ENCODE data around the gene PRDM2.

PRDM2 gene

GRCh38 chr1:13707164-13707563, 7.2 kb downstream of the PRDM2 start:
- Histone ChIP-seq H4K20me1 (ENCODE audit: insufficient read depth, low read length) (no peaks in the 10 kb centered on the region), H3K4me3 (ENCODE audit: low read depth, low read length, poor library complexity, severe bottlenecking) (no peak overlapping the region), H3K27ac (ENCODE audit: low read depth, low read length, poor library complexity, severe bottlenecking) (no peak overlapping the region), H3F3A (ENCODE audit: insufficient read depth, low read length) (no peaks in the 10 kb centered on the region), H3K27me3 (ENCODE audit: insufficient read depth, low read length) (no peaks in the 10 kb centered on the region), H3K9me3 (ENCODE audit: low read length) (no peaks in the 10 kb centered on the region), H2AFZ (ENCODE audit: low read length) (no peak overlapping the region), H3K36me3 (ENCODE audit: insufficient read depth, low read length) (peaks cover 9% of the 10 kb centered on the region; the same call in 1 of the 2 replicates), H3K9ac (ENCODE audit: low read length) (no peak overlapping the region), H3K4me2 (ENCODE audit: low read length) (no peak overlapping the region), H3K9me2 (ENCODE audit: low read depth, low read length) (no peaks in the 10 kb centered on the region), H3K4me1 (ENCODE audit: insufficient read depth, low read length, severe bottlenecking) (peaks cover 98% of the 10 kb centered on the region), H3K79me2 (ENCODE audit: insufficient read depth, low read length) (peaks cover 83% of the 10 kb centered on the region)
- TF ChIP-seq EZH2 (IDR thresholded peaks at IDR 0.05; ENCODE audit: borderline replicate concordance, low read length) (no peak), CTCF (IDR thresholded peaks at IDR 0.05; ENCODE audit: low read length) (no peak)

- Histone ChIP-seq H3K4me1 (ENCODE audit: insufficient read depth, low read length, severe bottlenecking) (peaks cover 98% of the 10 kb centered on the region), H3K27me3 (ENCODE audit: insufficient read depth, low read length) (no peaks in the 10 kb centered on the region), H3K9me3 (ENCODE audit: low read length) (no peaks in the 10 kb centered on the region), H3K9ac (ENCODE audit: low read length) (no peak overlapping the region; the same call in 1 of the 2 replicates), H4K20me1 (ENCODE audit: insufficient read depth, low read length) (no peaks in the 10 kb centered on the region), H3K27ac (ENCODE audit: low read depth, low read length, poor library complexity, severe bottlenecking) (no peak overlapping the region), H3K9me2 (ENCODE audit: low read depth, low read length) (no peaks in the 10 kb centered on the region), H3K4me2 (ENCODE audit: low read length) (peak overlapping the region; percentile 48), H3K79me2 (ENCODE audit: insufficient read depth, low read length) (peaks cover 81% of the 10 kb centered on the region), H3K4me3 (ENCODE audit: low read depth, low read length, poor library complexity, severe bottlenecking) (peak overlapping the region; percentile 12), H2AFZ (ENCODE audit: low read length) (no peak overlapping the region), H3K36me3 (ENCODE audit: insufficient read depth, low read length) (peaks cover 4% of the 10 kb centered on the region; the same call in 1 of the 2 replicates), H3F3A (ENCODE audit: insufficient read depth, low read length) (no peaks in the 10 kb centered on the region)
- no peak for TF ChIP-seq CTCF (IDR thresholded peaks at IDR 0.05; ENCODE audit: low read length)
- no peak for TF ChIP-seq EZH2 (IDR thresholded peaks at IDR 0.05; ENCODE audit: borderline replicate concordance, low read length)
These were observed 8.5 kb downstream of the PRDM2 start for GRCh38 chr1:13708380-13708982.

GRCh38 chr1:13710086-13710485, 10.1 kb downstream of the PRDM2 start:
- Histone ChIP-seq H3K9me3 (ENCODE audit: low read length) (peaks cover 1% of the 10 kb centered on the region), H3K27me3 (ENCODE audit: insufficient read depth, low read length) (no peaks in the 10 kb centered on the region), H4K20me1 (ENCODE audit: insufficient read depth, low read length) (no peaks in the 10 kb centered on the region), H3K27ac (ENCODE audit: low read depth, low read length, poor library complexity, severe bottlenecking) (peak overlapping the region; percentile 59), H3K79me2 (ENCODE audit: insufficient read depth, low read length) (peaks cover 76% of the 10 kb centered on the region), H2AFZ (ENCODE audit: low read length) (no peak overlapping the region), H3K4me1 (ENCODE audit: insufficient read depth, low read length, severe bottlenecking) (peaks cover 85% of the 10 kb centered on the region), H3K36me3 (ENCODE audit: insufficient read depth, low read length) (peaks cover 4% of the 10 kb centered on the region), H3K9me2 (ENCODE audit: low read depth, low read length) (no peaks in the 10 kb centered on the region), H3K9ac (ENCODE audit: low read length) (peak overlapping the region; percentile 30; the same call in 1 of the 2 replicates), H3K4me3 (ENCODE audit: low read depth, low read length, poor library complexity, severe bottlenecking) (peak overlapping the region; percentile 24), H3F3A (ENCODE audit: insufficient read depth, low read length) (no peaks in the 10 kb centered on the region), H3K4me2 (ENCODE audit: low read length) (peak overlapping the region; percentile 37)
- TF ChIP-seq CTCF (IDR thresholded peaks at IDR 0.05; ENCODE audit: low read length) (no peak), EZH2 (IDR thresholded peaks at IDR 0.05; ENCODE audit: borderline replicate concordance, low read length) (no peak)

All from OCI-LY1 (cell line).